DOHH2 (cell line): ENCODE results near the gene KCNJ12.
"Not testable (repeated sequence)": the region's sequence is repeated elsewhere in the genome, so short reads cannot be mapped to it uniquely, and the experiment has no call there.

Source experiments
- H3F3A ChIP-seq: fragments of 200-600 bp; sonication (generic), shearing (Covaris generic); 2 replicates; pipeline ENCODE4 v1.6.0; 2016; ENCODE audit warnings: antibody characterized with exemption, mild to moderate bottlenecking; ENCODE audit not compliant: control insufficient read depth, insufficient read depth
- H3K27ac ChIP-seq: fragments of 200-600 bp; sonication (generic); 2 replicates; pipeline ENCODE4 v1.5.1; 2014; ENCODE audit warnings: low read depth, mild to moderate bottlenecking, low read length, moderate library complexity
- H3K27me3 ChIP-seq: fragments of 200-600 bp; sonication (generic); 2 replicates; pipeline ENCODE4 v1.6.1; 2014; ENCODE audit warnings: mild to moderate bottlenecking, low read length, mixed read lengths; ENCODE audit not compliant: control insufficient read depth
- H3K36me3 ChIP-seq: fragments of 200-600 bp; sonication (generic); 2 replicates; pipeline ENCODE4 v1.6.1; 2014; ENCODE audit warnings: mild to moderate bottlenecking, low read length, moderate library complexity, mixed read lengths; ENCODE audit not compliant: control insufficient read depth
- H3K4me1 ChIP-seq: fragments of 200-600 bp; sonication (generic); 2 replicates; pipeline ENCODE4 v1.6.1; 2014; ENCODE audit warnings: mild to moderate bottlenecking, low read length, mixed read lengths; ENCODE audit not compliant: control insufficient read depth
- H3K4me2 ChIP-seq: fragments of 200-600 bp; sonication (generic); 2 replicates; pipeline ENCODE4 v1.6.0; 2014; ENCODE audit warnings: mild to moderate bottlenecking, low read length, moderate library complexity
- H3K4me3 ChIP-seq: fragments of 200-600 bp; sonication (generic); 2 replicates; pipeline ENCODE4 v1.5.1; 2014; ENCODE audit warnings: mild to moderate bottlenecking, low read length, mixed read lengths
- H3K79me2 ChIP-seq: fragments of 200-600 bp; sonication (generic); 2 replicates; pipeline ENCODE4 v1.6.1; 2014; ENCODE audit warnings: mild to moderate bottlenecking, low read length, mixed read lengths; ENCODE audit not compliant: control insufficient read depth
- H3K9me2 ChIP-seq: fragments of 200-600 bp; sonication (generic); replicated peaks from 2 replicates; pipeline ENCODE4 v1.6.1; 2014; ENCODE audit warnings: mild to moderate bottlenecking, low read length, mixed read lengths; ENCODE audit not compliant: control insufficient read depth
- H3K9me3 ChIP-seq: fragments of 200-600 bp; sonication (generic); 2 replicates; pipeline ENCODE4 v1.6.1; 2014; ENCODE audit warnings: antibody characterized with exemption, low read length, mixed read lengths; ENCODE audit not compliant: control insufficient read depth, insufficient read depth
- H4K20me1 ChIP-seq: fragments of 200-600 bp; sonication (generic); 2 replicates; pipeline ENCODE4 v1.6.0; 2014; ENCODE audit warnings: low read depth, mild to moderate bottlenecking, antibody characterized with exemption, low read length, moderate library complexity; ENCODE audit not compliant: control insufficient read depth, insufficient read depth
- EZH2phosphoT487 ChIP-seq: fragments of 200-600 bp; sonication (generic); IDR thresholded peaks from 2 replicates; pipeline ENCODE4 v1.6.1; 2017; ENCODE audit warnings: borderline replicate concordance, mild to moderate bottlenecking, antibody characterized with exemption, low read length, moderate library complexity, mixed read lengths
- TF ChIP-seq, protein P1 (sequence below): fragments of 200-600 bp; sonication (generic); IDR thresholded peaks from one replicate; pipeline ENCODE4 v1.5.1; 2014; ENCODE audit warnings: antibody characterized with exemption, mild to moderate bottlenecking, low read depth, low read length; ENCODE audit not compliant: poor library complexity, severe bottlenecking

KCNJ12 gene

DNA sequence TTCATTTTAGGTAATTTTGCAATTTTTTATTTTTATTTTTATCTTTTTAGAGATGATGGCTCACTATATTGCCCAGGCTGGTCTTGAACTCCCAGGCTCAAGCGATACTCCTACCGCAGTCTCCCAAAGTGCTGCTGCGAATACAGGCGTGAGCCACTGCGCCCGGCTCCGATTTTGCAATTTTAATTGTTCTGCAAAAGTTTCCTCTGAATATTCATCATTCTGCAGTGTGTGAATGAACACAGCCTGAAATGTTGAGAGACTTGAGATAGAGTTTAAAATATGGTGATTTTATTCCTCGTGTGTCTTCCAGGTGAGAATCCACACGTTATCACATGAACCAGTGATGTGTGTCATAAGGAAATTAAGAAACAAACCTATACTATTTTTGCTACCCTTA, 75.8 kb downstream of the KCNJ12 start:
- no peak overlapping the region for H3K4me2 ChIP-seq
- H3K9me3 ChIP-seq = no peaks in the 10 kb centered on the region
- no peaks in the 10 kb centered on the region for H3K4me1 ChIP-seq
- H3K4me3 ChIP-seq = no peak overlapping the region
- no peaks in the 10 kb centered on the region for H4K20me1 ChIP-seq
- H3K9me2 ChIP-seq = no peaks in the 10 kb centered on the region
- no peak for TF ChIP-seq EZH2phosphoT487
- TF ChIP-seq, protein P1, sequence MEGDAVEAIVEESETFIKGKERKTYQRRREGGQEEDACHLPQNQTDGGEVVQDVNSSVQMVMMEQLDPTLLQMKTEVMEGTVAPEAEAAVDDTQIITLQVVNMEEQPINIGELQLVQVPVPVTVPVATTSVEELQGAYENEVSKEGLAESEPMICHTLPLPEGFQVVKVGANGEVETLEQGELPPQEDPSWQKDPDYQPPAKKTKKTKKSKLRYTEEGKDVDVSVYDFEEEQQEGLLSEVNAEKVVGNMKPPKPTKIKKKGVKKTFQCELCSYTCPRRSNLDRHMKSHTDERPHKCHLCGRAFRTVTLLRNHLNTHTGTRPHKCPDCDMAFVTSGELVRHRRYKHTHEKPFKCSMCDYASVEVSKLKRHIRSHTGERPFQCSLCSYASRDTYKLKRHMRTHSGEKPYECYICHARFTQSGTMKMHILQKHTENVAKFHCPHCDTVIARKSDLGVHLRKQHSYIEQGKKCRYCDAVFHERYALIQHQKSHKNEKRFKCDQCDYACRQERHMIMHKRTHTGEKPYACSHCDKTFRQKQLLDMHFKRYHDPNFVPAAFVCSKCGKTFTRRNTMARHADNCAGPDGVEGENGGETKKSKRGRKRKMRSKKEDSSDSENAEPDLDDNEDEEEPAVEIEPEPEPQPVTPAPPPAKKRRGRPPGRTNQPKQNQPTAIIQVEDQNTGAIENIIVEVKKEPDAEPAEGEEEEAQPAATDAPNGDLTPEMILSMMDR = no peak
- no peaks in the 10 kb centered on the region for H3K27me3 ChIP-seq
- H3K36me3 ChIP-seq = no peaks in the 10 kb centered on the region
- H3K27ac ChIP-seq = no peak overlapping the region
- H3K79me2 ChIP-seq = no peaks in the 10 kb centered on the region
- H3F3A ChIP-seq = no peaks in the 10 kb centered on the region

DNA sequence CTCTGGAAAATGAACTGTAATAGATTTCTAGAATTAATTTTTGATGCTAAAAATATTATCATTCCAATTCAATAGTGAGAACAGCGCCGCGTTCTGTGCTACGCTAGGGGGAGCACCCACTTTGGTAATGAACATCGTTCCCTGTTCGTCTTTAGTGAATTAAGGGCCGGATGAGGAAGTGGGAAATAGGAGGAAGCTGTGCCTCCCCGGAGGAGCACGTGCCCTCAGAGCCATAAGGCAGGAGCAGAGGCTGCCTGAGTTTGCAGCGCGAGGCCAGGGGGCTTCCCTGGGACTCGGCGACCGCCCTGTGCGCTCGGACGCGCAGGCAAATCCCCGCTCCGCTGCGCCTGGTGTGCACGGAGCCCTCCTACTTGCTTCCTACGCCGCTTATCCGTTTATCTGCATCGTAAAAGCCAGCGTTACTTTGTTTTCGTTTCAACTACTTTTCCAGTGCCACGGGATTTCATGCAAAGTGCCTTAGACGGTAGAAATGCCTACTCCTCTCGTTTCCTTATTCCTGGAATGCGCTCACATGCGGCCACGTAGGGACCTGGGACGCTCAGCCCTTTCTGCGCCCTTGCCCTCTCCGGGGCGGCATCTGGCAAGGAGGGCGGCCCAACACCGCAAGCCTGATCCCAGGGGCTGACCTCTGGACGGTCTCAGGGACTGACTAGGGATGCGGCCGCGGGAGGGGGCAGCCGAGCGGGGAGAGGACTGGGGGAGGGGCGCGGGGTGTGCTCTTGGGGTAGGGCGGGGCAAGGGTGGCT, 76.4 kb downstream of the KCNJ12 start:
- H3F3A ChIP-seq = no peaks in the 10 kb centered on the region
- H3K79me2 ChIP-seq = no peaks in the 10 kb centered on the region
- TF ChIP-seq EZH2phosphoT487 = no peak
- TF ChIP-seq, protein P1 = no peak
- H3K9me2 ChIP-seq = no peaks in the 10 kb centered on the region
- H3K27ac ChIP-seq = no peak overlapping the region
- H3K27me3 ChIP-seq = no peaks in the 10 kb centered on the region
- H3K4me1 ChIP-seq = no peaks in the 10 kb centered on the region
- H3K4me2 ChIP-seq = no peak overlapping the region
- H4K20me1 ChIP-seq = no peaks in the 10 kb centered on the region
- H3K4me3 ChIP-seq = no peak overlapping the region
- no peaks in the 10 kb centered on the region for H3K9me3 ChIP-seq
- no peaks in the 10 kb centered on the region for H3K36me3 ChIP-seq

DNA sequence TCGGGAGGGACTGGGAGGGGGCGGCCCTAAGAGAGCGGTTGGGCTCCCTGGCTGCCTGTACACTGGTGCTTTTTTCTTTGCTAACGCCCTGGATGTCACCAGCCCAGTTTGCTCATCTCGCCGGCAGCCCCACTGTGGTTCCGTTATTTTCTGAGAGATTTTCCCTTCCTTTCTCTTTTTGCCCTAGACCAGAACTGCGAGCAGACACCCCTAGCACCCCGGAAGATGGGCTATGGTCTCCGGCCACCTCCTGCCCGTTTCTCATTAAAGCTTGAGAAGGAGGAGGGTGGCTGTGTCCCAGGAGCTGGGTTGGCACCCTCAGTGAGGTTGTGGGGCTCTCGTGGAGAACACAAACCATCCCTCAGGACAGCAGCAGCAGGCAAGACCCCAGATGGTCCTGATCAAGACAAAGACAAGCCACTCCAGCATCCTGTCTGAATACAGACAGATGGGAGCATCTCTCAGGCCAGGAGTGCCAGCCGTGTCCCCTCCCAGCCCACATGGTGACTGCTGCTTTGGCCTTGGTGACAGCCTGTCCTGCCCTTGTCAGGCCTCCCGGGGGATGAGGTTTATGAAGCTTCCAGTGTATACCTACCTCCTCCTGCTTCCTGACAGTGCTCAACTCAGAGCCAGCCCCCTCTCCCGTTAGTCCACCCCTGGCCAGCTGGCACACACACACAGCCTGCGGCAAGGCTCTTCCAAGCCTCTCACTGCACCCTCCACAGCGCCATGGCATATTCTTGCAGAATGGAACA, 77.2 kb downstream of the KCNJ12 start:
- no peak overlapping the region for H3K4me2 ChIP-seq
- H3K27me3 ChIP-seq = no peaks in the 10 kb centered on the region
- no peaks in the 10 kb centered on the region for H3K9me2 ChIP-seq
- TF ChIP-seq, protein P1 = no peak
- TF ChIP-seq EZH2phosphoT487 = no peak
- no peaks in the 10 kb centered on the region for H3F3A ChIP-seq
- H3K4me1 ChIP-seq = no peaks in the 10 kb centered on the region
- no peaks in the 10 kb centered on the region for H3K36me3 ChIP-seq
- H3K9me3 ChIP-seq = no peaks in the 10 kb centered on the region
- H4K20me1 ChIP-seq = no peaks in the 10 kb centered on the region
- H3K4me3 ChIP-seq = no peak overlapping the region
- H3K79me2 ChIP-seq = no peaks in the 10 kb centered on the region
- H3K27ac ChIP-seq = no peak overlapping the region

DNA sequence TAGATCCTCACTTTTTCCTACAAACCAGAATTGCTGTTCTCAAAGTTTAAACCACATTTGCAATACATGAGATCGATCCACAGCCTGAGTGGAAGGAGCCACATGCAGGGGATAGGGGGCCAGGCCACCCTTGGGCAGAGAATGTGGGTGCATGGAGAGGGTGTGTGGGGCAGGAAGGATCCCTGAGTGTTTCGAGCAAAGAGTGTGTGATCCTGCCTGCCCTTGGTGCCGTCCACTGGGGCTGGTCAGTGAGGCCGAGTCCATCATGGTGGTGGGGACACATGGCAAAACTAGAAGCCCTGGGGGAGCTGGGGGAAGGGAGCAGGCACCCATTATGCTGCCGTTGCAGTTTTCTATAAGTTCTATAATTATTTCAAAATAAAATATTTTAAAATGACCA, 77.8 kb downstream of the KCNJ12 start:
- H3F3A ChIP-seq, H3K4me2 ChIP-seq, H3K27ac ChIP-seq, H3K27me3 ChIP-seq, H3K4me3 ChIP-seq, H4K20me1 ChIP-seq, H3K79me2 ChIP-seq, H3K9me3 ChIP-seq, H3K4me1 ChIP-seq, H3K36me3 ChIP-seq, H3K9me2 ChIP-seq: not testable (repeated sequence)
